Cerebellar nuclear complex (tissue), 1 donor: ENCODE data around the gene MPP2.
A peak's percentile ranks its signal among the peaks of the same experiment; 100 is the strongest.
"Not testable (repeated sequence)": the region's sequence is repeated elsewhere in the genome, so short reads cannot be mapped to it uniquely, and the experiment has no call there.

Experiments
- DNase-seq, 2 experiments: peaks; one replicate each; lab custom pipeline; 2025; lab: John Stamatoyannopoulos, UW

MPP2 gene

GRCh38 chr17:43931062-43931571 is 23.8 kb upstream of the MPP2 start:
- DNase-seq, result no peak

GRCh38 chr17:43928609-43929008 is 21.3 kb upstream of the MPP2 start:
- DNase-seq, result no peak

- not testable (repeated sequence) for DNase-seq
Measured at GRCh38 chr17:43927929-43928328, 20.6 kb upstream of the MPP2 start.

- no peak for DNase-seq
Measured at GRCh38 chr17:43927060-43927864, 19.9 kb upstream of the MPP2 start.

- DNase-seq, result no peak
Measured at GRCh38 chr17:43924558-43924957, 17.2 kb upstream of the MPP2 start.

GRCh38 chr17:43920500-43921095 is 13.3 kb upstream of the MPP2 start:
- DNase-seq, result no peak

- no peak for DNase-seq
Measured at GRCh38 chr17:43918026-43918389, 10.7 kb upstream of the MPP2 start.

- DNase-seq, result no peak
Measured at GRCh38 chr17:43917348-43918025, 10.2 kb upstream of the MPP2 start.

- no peak for DNase-seq
Measured at GRCh38 chr17:43917016-43917347, 9.6 kb upstream of the MPP2 start.

- DNase-seq, result no peak
Measured at GRCh38 chr17:43916385-43916784, 9.0 kb upstream of the MPP2 start.

- DNase-seq, result no peak
Measured at GRCh38 chr17:43915559-43915958, 8.2 kb upstream of the MPP2 start.

GRCh38 chr17:43914451-43914850 is 7.1 kb upstream of the MPP2 start:
- DNase-seq, result no peak

- DNase-seq, result no peak
Measured at GRCh38 chr17:43913584-43913983, 6.2 kb upstream of the MPP2 start.

- DNase-seq, result no peak
Measured at GRCh38 chr17:43912635-43913304, 5.4 kb upstream of the MPP2 start.

- no peak for DNase-seq
Measured at GRCh38 chr17:43911904-43912303, 4.6 kb upstream of the MPP2 start.

- no peak for DNase-seq
Measured at GRCh38 chr17:43909537-43910231, 2.3 kb upstream of the MPP2 start.

- DNase-seq, result peak in 1 of 2 experiments; percentile 70
Measured at GRCh38 chr17:43907998-43908721, 824 bp upstream of the MPP2 start.

GRCh38 chr17:43906951-43907424 is 348 bp downstream of the MPP2 start:
- no peak for DNase-seq

GRCh38 chr17:43905985-43906852 is 1.1 kb downstream of the MPP2 start:
- DNase-seq, result peak; percentile 64 to 68

GRCh38 chr17:43905400-43905984 is 1.8 kb downstream of the MPP2 start:
- no peak for DNase-seq
